ENCODE results near the gene TRIP12. TPM values are rescaled to one million over a fixed set of nuclear protein-coding genes. Genes with fewer than 3 reads are reported as not detected.

Gene TRIP12
- total and polyA plus RNA-seq, 2 donors (not counting 3 experiments of a cell fraction or from before 2014, with no cell fraction given), result 53.8 to 278 TPM

- BruUV-seq (replicated peaks), result no TSS peak
- dilution Hi-C loops (cut with MboI; ENCODE audit: extremely low pct_ligation_motif_present, low sequenced_read_pairs) (no loop called here), intact Hi-C loops (cut with micrococcal nuclease) (loop anchor here (2.0 to 5.0 kb wide), 4 partner anchors 143 to 383 kb away; partner anchors contain the start of genes FBXO36, SLC16A14 and TRIP12)
- Histone ChIP-seq H3K9ac (replicated peaks; ENCODE audit: extremely low read depth, insufficient read depth, low read length) (no peak overlapping the region), H3K9me3 (replicated peaks; ENCODE audit: control insufficient read depth, insufficient read depth, low read length) (no peaks in the 10 kb centered on the region), H2AFZ (ENCODE audit: low read depth, low read length) (no peak overlapping the region), H3K27me3 (ENCODE audit: control insufficient read depth in 2 of 2, insufficient read depth in 2 of 2, low read length in 2 of 2) (no peaks in the 10 kb centered on the region), H3K4me1 (ENCODE audit: control insufficient read depth, extremely low read depth, insufficient read depth, low read length) (peaks cover 16% of the 10 kb centered on the region), H3K79me2 (ENCODE audit: control insufficient read depth, insufficient read depth, low read length) (peaks cover 10% of the 10 kb centered on the region), H3K9me1 (replicated peaks; ENCODE audit: control insufficient read depth, extremely low read depth, insufficient read depth, low read length) (no peaks in the 10 kb centered on the region), H3K36me3 (ENCODE audit: control insufficient read depth in 2 of 2, extremely low read depth in 1 of 2, insufficient read depth in 2 of 2, low read length in 2 of 2) (peaks cover 13 to 26% of the 10 kb centered on the region in 2 experiments), H4K20me1 (replicated peaks; ENCODE audit: control insufficient read depth, extremely low read depth, insufficient read depth, low read length) (no peaks in the 10 kb centered on the region), H3K27ac (ENCODE audit: insufficient read depth, low read depth, low read length) (no peak overlapping the region), H3K4me3 (replicated peaks in 1 of 3; ENCODE audit: insufficient read depth in 1 of 3, low read depth in 1 of 3, low read length in 3 of 3) (no peak overlapping the region), H3K4me2 (ENCODE audit: insufficient read depth, low read length) (no peak overlapping the region)
- FAIRE-seq, result no peak
- CTCF ChIA-PET, result interaction anchor here (0.8 to 3.9 kb wide), 5 partner anchors 14 to 381 kb away, joined by 4 to 29 read pairs (median 8); no protein-coding TSS in a partner anchor
- TF ChIP-seq EZH2 (IDR thresholded peaks at IDR 0.05; ENCODE audit: borderline replicate concordance, low read depth, low read length, severe bottlenecking), result no peak
- TF ChIP-seq MYC (IDR thresholded peaks at IDR 0.05; ENCODE audit: low read depth, low read length), result no peak
- TF ChIP-seq GATA2 (IDR thresholded peaks at IDR 0.05; ENCODE audit: insufficient read depth, insufficient read length, low read depth, low read length), result no peak
- TF ChIP-seq, protein P1, sequence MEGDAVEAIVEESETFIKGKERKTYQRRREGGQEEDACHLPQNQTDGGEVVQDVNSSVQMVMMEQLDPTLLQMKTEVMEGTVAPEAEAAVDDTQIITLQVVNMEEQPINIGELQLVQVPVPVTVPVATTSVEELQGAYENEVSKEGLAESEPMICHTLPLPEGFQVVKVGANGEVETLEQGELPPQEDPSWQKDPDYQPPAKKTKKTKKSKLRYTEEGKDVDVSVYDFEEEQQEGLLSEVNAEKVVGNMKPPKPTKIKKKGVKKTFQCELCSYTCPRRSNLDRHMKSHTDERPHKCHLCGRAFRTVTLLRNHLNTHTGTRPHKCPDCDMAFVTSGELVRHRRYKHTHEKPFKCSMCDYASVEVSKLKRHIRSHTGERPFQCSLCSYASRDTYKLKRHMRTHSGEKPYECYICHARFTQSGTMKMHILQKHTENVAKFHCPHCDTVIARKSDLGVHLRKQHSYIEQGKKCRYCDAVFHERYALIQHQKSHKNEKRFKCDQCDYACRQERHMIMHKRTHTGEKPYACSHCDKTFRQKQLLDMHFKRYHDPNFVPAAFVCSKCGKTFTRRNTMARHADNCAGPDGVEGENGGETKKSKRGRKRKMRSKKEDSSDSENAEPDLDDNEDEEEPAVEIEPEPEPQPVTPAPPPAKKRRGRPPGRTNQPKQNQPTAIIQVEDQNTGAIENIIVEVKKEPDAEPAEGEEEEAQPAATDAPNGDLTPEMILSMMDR (IDR thresholded peaks at IDR 0.05; ENCODE audit: extremely low read depth in 1 of 2, insufficient read depth in 1 of 2, low read depth in 1 of 2, low read length in 2 of 2), result no peak
- no peak for TF ChIP-seq POLR2A (IDR thresholded peaks at IDR 0.05; ENCODE audit: low read depth, low read length)
- DNase-seq (ENCODE audit: low read depth, low spot score), result no peak
- POLR2A ChIA-PET, result no interaction called here
These were observed 142.2 kb downstream of the TRIP12 start for GRCh38 chr2:229779650-229780049.

- H3K9ac ChIP-seq (replicated peaks; ENCODE audit: extremely low read depth, insufficient read depth, low read length), result no peak overlapping the region
- BruUV-seq (replicated peaks), result no TSS peak
- peaks cover 21 to 26% of the 10 kb centered on the region in 2 experiments for H3K36me3 ChIP-seq (ENCODE audit: control insufficient read depth in 2 of 2, extremely low read depth in 1 of 2, insufficient read depth in 2 of 2, low read length in 2 of 2)
- H2AFZ ChIP-seq (ENCODE audit: low read depth, low read length), result no peak overlapping the region
- ChIA-PET POLR2A (no interaction called here), CTCF (no interaction called here)
- DNase-seq (ENCODE audit: low read depth, low spot score) (no peak), FAIRE-seq (no peak)
- H3K4me3 ChIP-seq (replicated peaks in 1 of 3; ENCODE audit: insufficient read depth in 1 of 3, low read depth in 1 of 3, low read length in 3 of 3), result no peak overlapping the region
- peaks cover 10% of the 10 kb centered on the region for H3K79me2 ChIP-seq (ENCODE audit: control insufficient read depth, insufficient read depth, low read length)
- dilution Hi-C loops (cut with MboI; ENCODE audit: extremely low pct_ligation_motif_present, low sequenced_read_pairs), result no loop called here
- H3K4me1 ChIP-seq (ENCODE audit: control insufficient read depth, extremely low read depth, insufficient read depth, low read length), result peaks cover 16% of the 10 kb centered on the region
- H3K27me3 ChIP-seq (ENCODE audit: control insufficient read depth in 2 of 2, insufficient read depth in 2 of 2, low read length in 2 of 2), result no peaks in the 10 kb centered on the region
- TF ChIP-seq GATA2 (IDR thresholded peaks at IDR 0.05; ENCODE audit: insufficient read depth, insufficient read length, low read depth, low read length), result no peak
- TF ChIP-seq FOS (IDR thresholded peaks at IDR 0.05; ENCODE audit: borderline replicate concordance, insufficient read depth, low read length), result no peak
- TF ChIP-seq MAX (IDR thresholded peaks at IDR 0.05; ENCODE audit: insufficient read depth, insufficient read length), result no peak
- no peak for TF ChIP-seq JUN (IDR thresholded peaks at IDR 0.05; ENCODE audit: borderline replicate concordance, insufficient read depth, insufficient read length, low read depth)
- no peak for TF ChIP-seq POLR2AphosphoS5 (IDR thresholded peaks at IDR 0.05; ENCODE audit: insufficient read depth, low read depth, low read length)
- TF ChIP-seq POLR2A (IDR thresholded peaks at IDR 0.05; ENCODE audit: low read depth, low read length), result no peak
- no peak for TF ChIP-seq EZH2 (IDR thresholded peaks at IDR 0.05; ENCODE audit: borderline replicate concordance, low read depth, low read length, severe bottlenecking)
- TF ChIP-seq, protein P1 (IDR thresholded peaks at IDR 0.05; ENCODE audit: extremely low read depth in 1 of 2, insufficient read depth in 1 of 2, low read depth in 1 of 2, low read length in 2 of 2), result no peak
- TF ChIP-seq MYC (IDR thresholded peaks at IDR 0.05; ENCODE audit: low read depth, low read length), result no peak
- no peaks in the 10 kb centered on the region for H3K9me3 ChIP-seq (replicated peaks; ENCODE audit: control insufficient read depth, insufficient read depth, low read length)
- no peak overlapping the region for H3K27ac ChIP-seq (ENCODE audit: insufficient read depth, low read depth, low read length)
- intact Hi-C loops (cut with micrococcal nuclease), result no loop called here
- no peak overlapping the region for H3K4me2 ChIP-seq (ENCODE audit: insufficient read depth, low read length)
- no peaks in the 10 kb centered on the region for H3K9me1 ChIP-seq (replicated peaks; ENCODE audit: control insufficient read depth, extremely low read depth, insufficient read depth, low read length)
- no peaks in the 10 kb centered on the region for H4K20me1 ChIP-seq (replicated peaks; ENCODE audit: control insufficient read depth, extremely low read depth, insufficient read depth, low read length)
These were observed 144.1 kb downstream of the TRIP12 start for GRCh38 chr2:229777716-229778115.
